Fibroblast of skin of left biceps (primary cell): ENCODE measurements around the gene HIF1A.
"Not testable (repeated sequence)": the region's sequence is repeated elsewhere in the genome, so short reads cannot be mapped to it uniquely, and the experiment has no call there.

Experiments used
- DNase-seq, 2 experiments: peaks; one replicate each; pipeline ENCODE4 v3.0.0-alpha.2; 2013; ENCODE audit warnings: low read depth in 2 of 2

The HIF1A gene

GRCh38 chr14:61694830-61695694 lies at the start of gene HIF1A:
HIF1A (plus strand) TSS chr14:61695513; CDS start chr14:61695805, 292 bp downstream.
- peak; percentile 99 for DNase-seq

GRCh38 chr14:61646366-61647116 lies 48.8 kb upstream of the HIF1A start:
- DNase-seq = no peak

- DNase-seq = no peak
Measured at GRCh38 chr14:61647704-61648103, 47.6 kb upstream of the HIF1A start.

- DNase-seq = no peak
Measured at GRCh38 chr14:61648377-61648776, 46.9 kb upstream of the HIF1A start.

GRCh38 chr14:61649283-61649682 lies 46.0 kb upstream of the HIF1A start:
- DNase-seq = no peak

GRCh38 chr14:61651355-61651754 lies 44.0 kb upstream of the HIF1A start:
- no peak for DNase-seq

- no peak for DNase-seq
Measured at GRCh38 chr14:61652526-61653262, 42.6 kb upstream of the HIF1A start.

- no peak for DNase-seq
Measured at GRCh38 chr14:61653507-61653906, 41.8 kb upstream of the HIF1A start.

- DNase-seq = no peak
Measured at GRCh38 chr14:61654026-61654425, 41.3 kb upstream of the HIF1A start.

- DNase-seq = no peak
Measured at GRCh38 chr14:61655777-61656176, 39.5 kb upstream of the HIF1A start.

GRCh38 chr14:61656341-61656740 lies 39.0 kb upstream of the HIF1A start:
- DNase-seq = no peak

- not testable (repeated sequence) for DNase-seq
Measured at GRCh38 chr14:61658111-61658510, 37.2 kb upstream of the HIF1A start.

GRCh38 chr14:61659582-61659981 lies 35.7 kb upstream of the HIF1A start:
- DNase-seq = no peak

GRCh38 chr14:61661471-61662400 lies 33.6 kb upstream of the HIF1A start:
- DNase-seq = peak; percentile 56 to 62

- DNase-seq = no peak
Measured at GRCh38 chr14:61662437-61663311, 32.6 kb upstream of the HIF1A start.

- DNase-seq = no peak
Measured at GRCh38 chr14:61663312-61663979, 31.9 kb upstream of the HIF1A start.

GRCh38 chr14:61668282-61668681 lies 27.0 kb upstream of the HIF1A start:
- DNase-seq = no peak

- DNase-seq = no peak
Measured at GRCh38 chr14:61670576-61670975, 24.7 kb upstream of the HIF1A start.

GRCh38 chr14:61671082-61671481 lies 24.2 kb upstream of the HIF1A start:
- DNase-seq = no peak

GRCh38 chr14:61672796-61673195 lies 22.5 kb upstream of the HIF1A start:
- no peak for DNase-seq
